Activated CD8-positive, alpha-beta memory T cell treated with anti-CD3 and anti-CD28 coated beads, Interleukin-2, amount 50 U/mL, for 24 hours (primary cell): ENCODE results near the gene NMD3.

ENCODE experiments used
- DNase-seq: peaks from one replicate; pipeline ENCODE4 v3.0.0-alpha.2; 2020; ENCODE audit errors: extremely low read depth

The NMD3 gene

GRCh38 chr3:161284989-161285388, 63.9 kb downstream of the NMD3 start:
- DNase-seq, result no peak

GRCh38 chr3:161289174-161289573, 68.1 kb downstream of the NMD3 start:
- no peak for DNase-seq

GRCh38 chr3:161291191-161291901, 70.2 kb downstream of the NMD3 start:
- DNase-seq, result no peak

- no peak for DNase-seq
These were observed 72.3 kb downstream of the NMD3 start for GRCh38 chr3:161293381-161293780.

- no peak for DNase-seq
These were observed 74.2 kb downstream of the NMD3 start for GRCh38 chr3:161295325-161295724.

- DNase-seq, result no peak
These were observed 75.7 kb downstream of the NMD3 start for GRCh38 chr3:161296814-161297213.
